Measurements from ENCODE around the gene C19orf53. TPM values are rescaled to one million over a fixed set of nuclear protein-coding genes. Genes with fewer than 3 reads are reported as not detected.

Gene C19orf53
- total RNA-seq, 1 experiment from 2014 or later: 213 TPM

- peak; percentile 98 for DNase-seq (ENCODE audit: low read depth)
Measured at GRCh38 chr19:13796301-13797057, 22.2 kb downstream of the C19orf53 start.

- DNase-seq (ENCODE audit: low read depth): no peak
Measured at GRCh38 chr19:13797058-13797440, 22.8 kb downstream of the C19orf53 start.

GRCh38 chr19:13797870-13798269 lies 23.6 kb downstream of the C19orf53 start:
- DNase-seq (ENCODE audit: low read depth): peak; percentile 93

GRCh38 chr19:13799669-13800068 lies 25.4 kb downstream of the C19orf53 start:
- DNase-seq (ENCODE audit: low read depth): no peak

- no peak for DNase-seq (ENCODE audit: low read depth)
Measured at GRCh38 chr19:13803038-13803437, 28.8 kb downstream of the C19orf53 start.

GRCh38 chr19:13804830-13805683 lies 30.8 kb downstream of the C19orf53 start:
- DNase-seq (ENCODE audit: low read depth): no peak

- no peak for DNase-seq (ENCODE audit: low read depth)
Measured at GRCh38 chr19:13806728-13807127, 32.5 kb downstream of the C19orf53 start.

- no peak for DNase-seq (ENCODE audit: low read depth)
Measured at GRCh38 chr19:13807421-13808021, 33.3 kb downstream of the C19orf53 start.

GRCh38 chr19:13808856-13809255 lies 34.6 kb downstream of the C19orf53 start:
- no peak for DNase-seq (ENCODE audit: low read depth)

GRCh38 chr19:13812544-13812943 lies 38.3 kb downstream of the C19orf53 start:
- DNase-seq (ENCODE audit: low read depth): no peak

- DNase-seq (ENCODE audit: low read depth): no peak
Measured at GRCh38 chr19:13813147-13813546, 38.9 kb downstream of the C19orf53 start.

GRCh38 chr19:13814550-13814949 lies 40.3 kb downstream of the C19orf53 start:
- DNase-seq (ENCODE audit: low read depth): no peak

- DNase-seq (ENCODE audit: low read depth): no peak
Measured at GRCh38 chr19:13817018-13817614, 42.9 kb downstream of the C19orf53 start.

- no peak for DNase-seq (ENCODE audit: low read depth)
Measured at GRCh38 chr19:13817615-13818371, 43.5 kb downstream of the C19orf53 start.

- no peak for DNase-seq (ENCODE audit: low read depth)
Measured at GRCh38 chr19:13819238-13819637, 45.0 kb downstream of the C19orf53 start.

GRCh38 chr19:13821292-13821691 lies 47.0 kb downstream of the C19orf53 start:
- DNase-seq (ENCODE audit: low read depth): no peak

GRCh38 chr19:13823256-13823655 lies 49.0 kb downstream of the C19orf53 start:
- no peak for DNase-seq (ENCODE audit: low read depth)

GRCh38 chr19:13823901-13824300 lies 49.6 kb downstream of the C19orf53 start:
- DNase-seq (ENCODE audit: low read depth): no peak

GRCh38 chr19:13824703-13825102 lies 50.4 kb downstream of the C19orf53 start:
- DNase-seq (ENCODE audit: low read depth): no peak

- DNase-seq (ENCODE audit: low read depth): peak; percentile 53
Measured at GRCh38 chr19:13825489-13826441, 51.5 kb downstream of the C19orf53 start.

All from M059J (cell line).